Hepatocyte (in vitro differentiated cells): Measurements from ENCODE around the gene SH3PXD2B. TPM values are rescaled to one million over a fixed set of nuclear protein-coding genes. Genes with fewer than 3 reads are reported as not detected.
A peak's percentile ranks its signal among the peaks of the same experiment; 100 is the strongest.

Source experiments
- DNase-seq: peaks from one replicate; pipeline ENCODE4 v3.0.0-alpha.2; 2016; ENCODE audit warnings: low spot score
- H2AFZ ChIP-seq: fragments of 200-600 bp; sonication (generic); 2 replicates; pipeline ENCODE4 v1.6.0; 2016; ENCODE audit warnings: antibody characterized with exemption, mild to moderate bottlenecking
- H3K27ac ChIP-seq: fragments of 200-600 bp; sonication (generic); 2 replicates; pipeline ENCODE4 v1.5.1; 2016; ENCODE audit warnings: mild to moderate bottlenecking
- H3K27me3 ChIP-seq: fragments of 200-600 bp; sonication (generic); 2 replicates; pipeline ENCODE4 v1.6.1; 2016
- H3K36me3 ChIP-seq: fragments of 200-600 bp; sonication (generic); replicated peaks from 2 replicates; pipeline ENCODE4 v1.5.1; 2016; ENCODE audit warnings: low read depth; ENCODE audit not compliant: insufficient read depth
- H3K4me1 ChIP-seq: fragments of 200-600 bp; sonication (generic); 2 replicates; pipeline ENCODE4 v1.5.1; 2016; ENCODE audit warnings: mild to moderate bottlenecking, moderate library complexity; ENCODE audit not compliant: insufficient read depth
- H3K4me2 ChIP-seq: fragments of 200-600 bp; sonication (generic); 2 replicates; pipeline ENCODE4 v1.6.0; 2016
- H3K4me3 ChIP-seq: fragments of 200-600 bp; sonication (generic); 2 replicates; pipeline ENCODE4 v1.5.1; 2016; ENCODE audit warnings: mild to moderate bottlenecking
- H3K79me2 ChIP-seq: fragments of 200-600 bp; sonication (generic); 2 replicates; pipeline ENCODE4 v1.6.0; 2017; ENCODE audit warnings: mild to moderate bottlenecking
- H3K9me2 ChIP-seq: fragments of 200-600 bp; sonication (generic); replicated peaks from 2 replicates; pipeline ENCODE4 v1.6.0; 2017; ENCODE audit warnings: mild to moderate bottlenecking; ENCODE audit not compliant: insufficient read depth
- H3K9me3 ChIP-seq: fragments of 200-600 bp; sonication (generic); 2 replicates; pipeline ENCODE4 v1.5.1; 2016; ENCODE audit warnings: low read depth, mild to moderate bottlenecking
- H4K20me1 ChIP-seq: fragments of 200-600 bp; sonication (generic); 2 replicates; pipeline ENCODE4 v1.6.0; 2016; ENCODE audit warnings: mild to moderate bottlenecking; ENCODE audit not compliant: insufficient read depth, poor library complexity, severe bottlenecking
- EZH2 ChIP-seq: fragments of 200-600 bp; sonication (generic); IDR thresholded peaks from 2 replicates; pipeline ENCODE4 v1.6.1; 2016; ENCODE audit warnings: antibody characterized with exemption, mild to moderate bottlenecking, borderline replicate concordance
- EZH2phosphoT487 ChIP-seq: fragments of 200-600 bp; sonication (generic); IDR thresholded peaks from one replicate; pipeline ENCODE4 v1.6.1; 2018; ENCODE audit warnings: antibody characterized with exemption, mild to moderate bottlenecking, low read depth, moderate library complexity; ENCODE audit not compliant: unreplicated experiment, severe bottlenecking
- WGBS: methylation state at CpG from one replicate; pipeline ENCODE4 v1.1.6; 2016; ENCODE audit warnings: low lambda C conversion rate; ENCODE audit errors: missing lambda C conversion rate; 5-methylcytosine and 5-hydroxymethylcytosine counted together
- polyA plus RNA-seq: library from polyadenylated mRNA; unstranded; fragments of >200 nt; fragmentation: Nextera tagmentation; extraction: Ambion mirVana; gene quantifications from 2 replicates; pipeline ENCODE4 v1.2.1, GENCODE V29; 2016
- total RNA-seq: library from RNA; depleted of rRNA; stranded (reverse); fragments of >200 nt; gene quantifications from 2 replicates; pipeline ENCODE4 v1.2.3, GENCODE V29; 2014
- TF ChIP-seq, protein P1 (sequence below): fragments of 200-600 bp; sonication (generic); IDR thresholded peaks from 2 replicates; pipeline ENCODE4 v1.5.1; 2016; ENCODE audit warnings: antibody characterized with exemption, mild to moderate bottlenecking; ENCODE audit not compliant: poor library complexity

The SH3PXD2B gene
- total and polyA plus RNA-seq, 2 experiments from 2014 or later = 27.8 to 28.5 TPM

DNA sequence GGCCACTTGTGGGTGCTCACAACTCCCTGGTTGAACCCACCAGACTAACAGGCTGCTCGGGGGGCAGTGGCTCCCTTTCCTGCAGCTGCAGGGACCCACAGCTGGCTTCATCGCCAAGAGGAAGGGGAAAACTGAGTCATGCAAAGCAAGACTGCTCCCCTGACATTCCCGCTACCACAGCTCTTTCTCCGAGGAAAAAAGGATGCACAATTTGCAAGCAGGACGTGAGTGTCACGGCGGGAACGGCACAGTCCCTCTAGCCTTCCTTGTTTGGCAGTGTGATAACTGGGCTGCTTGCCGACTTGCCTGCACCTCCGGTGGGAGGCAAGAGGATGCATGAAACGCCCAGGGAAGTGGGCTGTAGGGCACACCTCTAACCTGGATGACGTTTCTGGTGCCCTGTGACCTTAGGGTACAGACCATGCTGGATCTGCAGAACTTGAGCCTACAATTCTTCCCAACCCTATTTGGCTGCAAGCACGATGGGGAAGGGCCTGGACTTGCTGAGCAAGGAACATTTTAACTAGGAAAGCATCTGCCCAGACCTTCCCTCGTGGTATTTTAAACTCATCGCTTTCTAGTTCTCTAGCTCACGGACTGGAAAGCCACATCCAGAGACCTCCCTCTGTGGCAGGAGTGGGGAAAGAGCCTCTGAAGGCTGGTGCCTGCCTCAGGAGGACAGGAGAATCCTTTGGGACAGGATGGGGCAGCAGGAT, 7.8 kb downstream of the SH3PXD2B start:
- Histone ChIP-seq H3K4me1 (peaks cover 22% of the 10 kb centered on the region), H4K20me1 (peaks cover 93% of the 10 kb centered on the region), H3K4me3 (no peak overlapping the region), H3K27ac (no peak overlapping the region), H3K36me3 (no peaks in the 10 kb centered on the region), H2AFZ (no peak overlapping the region), H3K27me3 (no peaks in the 10 kb centered on the region), H3K9me2 (no peaks in the 10 kb centered on the region), H3K79me2 (peaks cover 100% of the 10 kb centered on the region), H3K4me2 (no peak overlapping the region), H3K9me3 (no peaks in the 10 kb centered on the region)
- no peak for DNase-seq
- no peak for TF ChIP-seq EZH2
- TF ChIP-seq, protein P1, sequence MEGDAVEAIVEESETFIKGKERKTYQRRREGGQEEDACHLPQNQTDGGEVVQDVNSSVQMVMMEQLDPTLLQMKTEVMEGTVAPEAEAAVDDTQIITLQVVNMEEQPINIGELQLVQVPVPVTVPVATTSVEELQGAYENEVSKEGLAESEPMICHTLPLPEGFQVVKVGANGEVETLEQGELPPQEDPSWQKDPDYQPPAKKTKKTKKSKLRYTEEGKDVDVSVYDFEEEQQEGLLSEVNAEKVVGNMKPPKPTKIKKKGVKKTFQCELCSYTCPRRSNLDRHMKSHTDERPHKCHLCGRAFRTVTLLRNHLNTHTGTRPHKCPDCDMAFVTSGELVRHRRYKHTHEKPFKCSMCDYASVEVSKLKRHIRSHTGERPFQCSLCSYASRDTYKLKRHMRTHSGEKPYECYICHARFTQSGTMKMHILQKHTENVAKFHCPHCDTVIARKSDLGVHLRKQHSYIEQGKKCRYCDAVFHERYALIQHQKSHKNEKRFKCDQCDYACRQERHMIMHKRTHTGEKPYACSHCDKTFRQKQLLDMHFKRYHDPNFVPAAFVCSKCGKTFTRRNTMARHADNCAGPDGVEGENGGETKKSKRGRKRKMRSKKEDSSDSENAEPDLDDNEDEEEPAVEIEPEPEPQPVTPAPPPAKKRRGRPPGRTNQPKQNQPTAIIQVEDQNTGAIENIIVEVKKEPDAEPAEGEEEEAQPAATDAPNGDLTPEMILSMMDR = no peak
- no peak for TF ChIP-seq EZH2phosphoT487
- WGBS = 70% methylated on average over 16 of the region's 16 CpGs

GRCh38 chr5:172445866-172446265, 8.5 kb downstream of the SH3PXD2B start:
- H3K79me2 ChIP-seq = peaks cover 100% of the 10 kb centered on the region
- no peaks in the 10 kb centered on the region for H3K36me3 ChIP-seq
- peaks cover 95% of the 10 kb centered on the region for H4K20me1 ChIP-seq

DNA sequence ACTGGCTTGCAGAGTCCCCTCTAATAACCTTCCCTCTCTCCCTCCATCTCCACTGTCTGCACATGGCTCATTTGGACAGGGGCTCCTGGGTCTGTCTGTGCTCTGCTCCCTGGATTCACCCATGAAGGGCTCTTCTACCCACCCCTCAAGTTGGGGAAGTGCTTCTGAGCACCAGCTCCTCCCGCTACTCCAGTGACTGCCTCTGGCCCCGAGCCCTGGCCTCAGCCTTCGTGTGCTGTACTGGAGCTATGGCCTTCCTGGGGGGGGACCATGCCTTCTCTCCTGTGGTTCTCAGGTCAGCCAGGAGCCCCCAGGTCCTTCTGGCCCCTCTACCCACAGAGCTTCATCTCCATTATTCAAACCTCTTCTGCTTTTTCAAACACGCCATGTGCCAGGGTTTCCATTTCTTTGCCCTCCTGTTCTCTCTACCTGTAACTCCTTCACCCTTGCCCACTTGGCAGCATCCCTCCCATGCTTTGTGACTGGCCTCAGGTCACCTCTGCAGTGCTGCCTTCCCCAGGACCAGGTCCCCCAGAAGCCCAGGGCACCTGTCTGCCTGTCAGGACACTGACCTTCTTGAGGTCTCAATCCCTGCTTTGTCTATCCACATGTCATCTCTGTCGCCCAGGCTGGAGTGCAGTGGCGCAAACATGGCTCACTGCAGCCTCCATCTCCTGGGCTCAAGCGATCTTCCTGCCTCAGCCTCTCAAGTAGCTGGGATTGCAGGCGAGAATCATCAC, 9.5 kb downstream of the SH3PXD2B start:
- peaks cover 92% of the 10 kb centered on the region for H4K20me1 ChIP-seq
- H2AFZ ChIP-seq = no peak overlapping the region
- peaks cover 100% of the 10 kb centered on the region for H3K79me2 ChIP-seq
- no peaks in the 10 kb centered on the region for H3K9me2 ChIP-seq
- TF ChIP-seq EZH2 = no peak
- TF ChIP-seq, protein P1 = no peak
- TF ChIP-seq EZH2phosphoT487 = no peak
- H3K36me3 ChIP-seq = no peaks in the 10 kb centered on the region
- WGBS = 86% methylated on average over 8 of the region's 8 CpGs
- H3K4me3 ChIP-seq = no peak overlapping the region
- no peaks in the 10 kb centered on the region for H3K27me3 ChIP-seq
- H3K9me3 ChIP-seq = no peaks in the 10 kb centered on the region
- H3K27ac ChIP-seq = peak overlapping the region; percentile 25
- DNase-seq = no peak
- peaks cover 18% of the 10 kb centered on the region for H3K4me1 ChIP-seq
- H3K4me2 ChIP-seq = no peak overlapping the region

More at GRCh38 chr5:172445866-172446265, 8.5 kb downstream of the SH3PXD2B start:
- Histone ChIP-seq H3K4me2 (no peak overlapping the region), H3K4me3 (no peak overlapping the region), H2AFZ (no peak overlapping the region), H3K27ac (no peak overlapping the region), H3K27me3 (no peaks in the 10 kb centered on the region), H3K9me2 (no peaks in the 10 kb centered on the region), H3K9me3 (no peaks in the 10 kb centered on the region), H3K4me1 (peaks cover 18% of the 10 kb centered on the region)
- 94% methylated on average over 10 of the region's 10 CpGs for WGBS
- no peak for DNase-seq
- TF ChIP-seq EZH2 = no peak
- no peak for TF ChIP-seq EZH2phosphoT487
- TF ChIP-seq, protein P1 = no peak
